Epithelial cell of esophagus (primary cell): Measurements from ENCODE around the gene PI4KA.
"Not testable (repeated sequence)": the region's sequence is repeated elsewhere in the genome, so short reads cannot be mapped to it uniquely, and the experiment has no call there.

Experiments used
- DNase-seq: peaks from one replicate; pipeline ENCODE4 v3.0.0; 2010; ENCODE audit warnings: low read depth
- H3K4me3 ChIP-seq: 2 replicates; pipeline ENCODE4 v1.5.1; 2011; ENCODE audit warnings: mild to moderate bottlenecking, low read length, control low read depth
- CTCF ChIP-seq: IDR thresholded peaks from 2 replicates; pipeline ENCODE4 v1.5.1; 2011; ENCODE audit warnings: low read depth, mild to moderate bottlenecking, low read length, control low read depth, inconsistent platforms; ENCODE audit not compliant: insufficient read depth; ENCODE audit errors: missing control alignments

The PI4KA gene

GRCh38 chr22:20720692-20721408 lies 137.8 kb downstream of the PI4KA start:
- no peak for TF ChIP-seq CTCF
- no peak overlapping the region for H3K4me3 ChIP-seq
- no peak for DNase-seq

- DNase-seq, H3K4me3 ChIP-seq: not testable (repeated sequence)
These were observed 139.9 kb downstream of the PI4KA start for GRCh38 chr22:20718727-20719126.

GRCh38 chr22:20717981-20718380 lies 140.6 kb downstream of the PI4KA start:
- H3K4me3 ChIP-seq, DNase-seq: not testable (repeated sequence)

- not testable (repeated sequence) for H3K4me3 ChIP-seq, DNase-seq
These were observed 141.3 kb downstream of the PI4KA start for GRCh38 chr22:20717213-20717866.

GRCh38 chr22:20713116-20713515 lies 145.5 kb downstream of the PI4KA start:
- not testable (repeated sequence) for DNase-seq, H3K4me3 ChIP-seq

GRCh38 chr22:20709966-20710365 lies 148.6 kb downstream of the PI4KA start:
- not testable (repeated sequence) for DNase-seq, H3K4me3 ChIP-seq

- H3K4me3 ChIP-seq, DNase-seq: not testable (repeated sequence)
These were observed 151.0 kb downstream of the PI4KA start for GRCh38 chr22:20707549-20708118.

- H3K4me3 ChIP-seq = peak overlapping the region; percentile 25
- peak; percentile 16 for DNase-seq
These were observed 154.6 kb downstream of the PI4KA start for GRCh38 chr22:20703816-20704609.

GRCh38 chr22:20703414-20703806 lies 155.2 kb downstream of the PI4KA start:
- peak overlapping the region; percentile 46 for H3K4me3 ChIP-seq
- not testable (repeated sequence) for DNase-seq

GRCh38 chr22:20702546-20703413 lies 155.8 kb downstream of the PI4KA start:
- peak overlapping the region; percentile 46 for H3K4me3 ChIP-seq
- DNase-seq = peak; percentile 96

- peak overlapping the region; percentile 46 for H3K4me3 ChIP-seq
- not testable (repeated sequence) for DNase-seq
These were observed 156.5 kb downstream of the PI4KA start for GRCh38 chr22:20702175-20702545.

- H3K4me3 ChIP-seq = peak overlapping the region; percentile 39
- not testable (repeated sequence) for DNase-seq
These were observed 156.9 kb downstream of the PI4KA start for GRCh38 chr22:20701680-20702136.

- H3K4me3 ChIP-seq, DNase-seq: not testable (repeated sequence)
These were observed 158.3 kb downstream of the PI4KA start for GRCh38 chr22:20700347-20700746.

GRCh38 chr22:20699856-20700255 lies 158.8 kb downstream of the PI4KA start:
- not testable (repeated sequence) for H3K4me3 ChIP-seq, DNase-seq
